GM18858 (cell line): ENCODE results near the gene G6PD.
A peak's percentile ranks its signal among the peaks of the same experiment; 100 is the strongest.
"Not testable (repeated sequence)": the region's sequence is repeated elsewhere in the genome, so short reads cannot be mapped to it uniquely, and the experiment has no call there.

Experiments
- ATAC-seq: cut with Tn5 transposase; IDR thresholded peaks from one replicate; pipeline ENCODE4 v1.9.1; 2021; ENCODE audit not compliant: unreplicated experiment

G6PD gene

DNA sequence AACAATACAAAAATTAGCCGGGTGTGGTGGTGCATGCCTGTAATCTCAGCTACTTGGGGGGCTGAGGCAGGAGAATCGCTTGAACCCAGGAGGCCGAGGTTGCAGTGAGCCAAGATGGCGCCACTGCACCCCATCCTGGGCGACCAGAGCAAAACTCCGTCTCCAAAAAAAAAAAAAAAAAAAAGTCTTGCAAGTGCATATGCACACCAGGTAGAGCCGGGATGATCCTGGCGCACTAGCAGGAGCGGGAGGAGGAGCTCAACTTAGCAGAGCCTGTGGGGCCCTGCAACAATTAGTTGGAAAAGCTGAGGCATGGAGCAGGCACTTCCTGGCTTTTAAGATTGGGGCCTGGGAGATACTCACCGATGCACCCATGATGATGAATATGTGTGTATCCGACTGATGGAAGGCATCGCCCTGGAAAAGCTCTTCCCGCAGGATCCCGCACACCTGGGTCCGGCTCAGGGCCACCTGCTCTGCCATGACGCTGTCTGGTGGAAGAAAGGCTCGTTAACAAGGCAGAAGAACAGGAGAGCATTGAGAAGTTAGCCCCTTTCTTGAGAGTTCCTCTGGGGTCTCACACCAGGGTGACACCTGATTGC is 872 bp downstream of the G6PD start:
- ATAC-seq = no peak

DNA sequence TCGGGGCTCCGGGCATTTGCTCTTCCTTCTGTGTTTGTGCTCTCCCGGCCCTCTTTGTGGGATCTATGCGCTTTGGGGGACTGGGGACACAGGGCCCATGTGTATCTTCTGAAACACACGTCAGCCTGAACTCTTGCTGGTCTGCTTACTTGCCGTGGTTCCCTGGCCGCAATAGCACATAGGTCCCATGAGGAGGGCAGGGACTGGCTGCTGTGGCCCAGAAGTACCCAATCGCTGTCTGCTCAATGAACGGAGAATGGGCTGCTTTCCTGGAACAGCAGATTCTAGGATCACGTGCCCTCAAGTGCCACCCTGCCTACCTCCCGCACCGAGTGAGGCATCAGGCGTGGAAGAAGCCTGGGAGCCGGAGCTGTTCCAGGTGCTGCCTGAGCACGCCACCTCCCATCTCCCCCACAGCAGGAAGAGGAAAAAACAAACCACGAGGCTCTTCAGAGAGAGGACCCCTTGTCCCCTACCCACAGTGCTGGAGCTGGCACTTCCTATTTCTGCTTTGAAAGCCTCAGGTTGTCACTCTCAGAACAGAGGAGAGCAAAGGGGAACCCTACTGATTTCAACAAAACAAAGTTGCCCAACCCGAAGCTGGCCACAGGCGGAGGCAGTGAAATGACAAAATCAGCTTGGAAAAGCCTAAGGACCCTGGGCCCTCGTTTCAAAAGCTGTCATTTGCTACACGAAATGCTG is 3.8 kb downstream of the G6PD start:
- ATAC-seq = no peak

GRCh38 chrX:154541896-154542722 is 4.5 kb downstream of the G6PD start:
- no peak for ATAC-seq

DNA sequence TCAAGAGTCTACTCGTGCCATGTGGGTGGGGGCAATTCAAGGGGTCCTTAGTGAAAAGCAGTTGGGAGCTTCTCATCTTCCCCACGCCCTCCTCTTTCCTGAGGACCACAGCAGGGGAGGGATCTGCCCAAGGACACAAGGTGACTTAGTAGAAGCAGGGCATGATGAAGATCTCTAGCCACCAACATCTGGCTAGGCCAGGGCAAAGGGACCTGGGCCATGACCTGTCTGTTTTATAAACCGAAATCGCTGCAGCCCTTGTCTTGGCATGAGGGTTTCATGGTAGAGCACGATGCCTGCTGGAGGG is 5.1 kb downstream of the G6PD start:
- no peak for ATAC-seq

GRCh38 chrX:154540897-154541535 is 5.6 kb downstream of the G6PD start:
- no peak for ATAC-seq

- ATAC-seq = not testable (repeated sequence)
Measured at GRCh38 chrX:154540365-154540764, 6.3 kb downstream of the G6PD start.

GRCh38 chrX:154539077-154539476 is 7.6 kb downstream of the G6PD start:
- ATAC-seq = no peak

DNA sequence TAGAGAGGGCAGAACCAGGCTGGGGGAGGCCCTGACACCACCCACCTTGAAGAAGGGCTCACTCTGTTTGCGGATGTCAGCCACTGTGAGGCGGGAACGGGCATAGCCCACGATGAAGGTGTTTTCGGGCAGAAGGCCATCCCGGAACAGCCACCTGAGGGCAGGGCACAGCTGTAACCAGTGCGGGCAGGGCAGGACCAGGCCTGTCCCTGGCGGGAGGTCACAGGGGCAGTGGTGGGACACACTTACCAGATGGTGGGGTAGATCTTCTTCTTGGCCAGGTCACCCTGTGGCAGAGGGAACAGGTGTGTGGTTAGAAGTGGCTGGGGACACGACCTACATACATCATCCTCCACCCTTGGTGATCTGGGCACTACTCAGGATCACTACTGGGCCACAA is 10.8 kb downstream of the G6PD start:
- no peak for ATAC-seq

- ATAC-seq = peak; percentile 93
Measured at GRCh38 chrX:154534526-154535322, 11.9 kb downstream of the G6PD start.

DNA sequence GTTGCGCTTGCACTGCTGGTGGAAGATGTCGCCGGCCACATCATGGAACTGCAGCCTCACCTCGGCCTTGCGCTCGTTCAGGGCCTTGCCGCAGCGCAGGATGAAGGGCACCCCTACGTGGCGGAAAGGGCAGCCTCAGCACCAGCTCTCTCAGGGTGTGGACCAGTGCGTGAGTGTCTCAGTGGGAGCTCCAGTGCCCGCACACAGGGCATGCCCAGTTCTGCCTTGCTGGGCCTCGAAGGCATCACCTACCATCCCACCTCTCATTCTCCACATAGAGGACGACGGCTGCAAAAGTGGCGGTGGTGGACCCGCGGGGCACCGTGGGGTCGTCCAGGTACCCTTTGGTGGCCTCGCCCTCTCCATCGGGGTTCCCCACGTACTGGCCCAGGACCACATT is 14.0 kb downstream of the G6PD start:
- no peak for ATAC-seq

- ATAC-seq = no peak
Measured at GRCh38 chrX:154531626-154532025, 15.0 kb downstream of the G6PD start.

DNA sequence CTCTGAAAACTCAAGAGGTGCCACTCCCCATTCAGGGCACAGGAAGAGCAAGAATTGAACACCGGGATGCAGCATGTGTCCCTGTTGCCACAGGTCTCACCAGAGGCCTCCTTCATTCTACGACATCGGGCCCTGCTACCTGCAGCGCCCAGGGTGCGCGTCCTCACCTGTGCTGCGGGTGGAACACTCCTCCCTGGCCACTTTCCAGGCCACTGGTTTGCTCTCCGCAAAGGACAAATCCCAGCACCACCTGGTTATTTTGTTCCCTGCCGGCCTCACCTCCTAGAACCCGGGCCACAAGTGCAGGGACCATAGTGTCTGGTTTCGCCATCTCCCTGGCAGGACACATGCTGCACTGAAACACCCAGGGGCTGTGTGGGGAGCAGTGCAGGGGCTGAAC is 16.4 kb downstream of the G6PD start:
- ATAC-seq = no peak

DNA sequence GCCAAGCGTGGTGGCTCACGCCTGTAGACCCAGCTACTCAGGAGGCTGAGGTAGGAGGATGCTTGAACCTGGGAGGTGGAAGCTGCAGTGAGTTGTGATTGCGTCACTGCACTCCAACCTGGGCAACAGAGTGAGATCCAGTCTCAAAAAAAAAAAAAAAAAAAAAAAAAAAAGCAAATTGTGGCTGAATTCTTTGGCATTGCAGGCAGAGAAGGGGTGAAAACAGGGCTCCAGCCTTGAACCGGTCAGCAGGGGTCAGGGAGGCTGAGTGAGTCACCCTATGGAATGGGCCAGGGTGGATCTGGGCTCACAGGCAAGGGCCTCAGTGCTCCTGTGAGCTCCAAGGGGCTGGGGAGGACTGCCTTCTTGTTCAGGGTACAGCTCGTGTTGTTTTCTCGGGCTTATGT is 17.4 kb downstream of the G6PD start:
- ATAC-seq = no peak

DNA sequence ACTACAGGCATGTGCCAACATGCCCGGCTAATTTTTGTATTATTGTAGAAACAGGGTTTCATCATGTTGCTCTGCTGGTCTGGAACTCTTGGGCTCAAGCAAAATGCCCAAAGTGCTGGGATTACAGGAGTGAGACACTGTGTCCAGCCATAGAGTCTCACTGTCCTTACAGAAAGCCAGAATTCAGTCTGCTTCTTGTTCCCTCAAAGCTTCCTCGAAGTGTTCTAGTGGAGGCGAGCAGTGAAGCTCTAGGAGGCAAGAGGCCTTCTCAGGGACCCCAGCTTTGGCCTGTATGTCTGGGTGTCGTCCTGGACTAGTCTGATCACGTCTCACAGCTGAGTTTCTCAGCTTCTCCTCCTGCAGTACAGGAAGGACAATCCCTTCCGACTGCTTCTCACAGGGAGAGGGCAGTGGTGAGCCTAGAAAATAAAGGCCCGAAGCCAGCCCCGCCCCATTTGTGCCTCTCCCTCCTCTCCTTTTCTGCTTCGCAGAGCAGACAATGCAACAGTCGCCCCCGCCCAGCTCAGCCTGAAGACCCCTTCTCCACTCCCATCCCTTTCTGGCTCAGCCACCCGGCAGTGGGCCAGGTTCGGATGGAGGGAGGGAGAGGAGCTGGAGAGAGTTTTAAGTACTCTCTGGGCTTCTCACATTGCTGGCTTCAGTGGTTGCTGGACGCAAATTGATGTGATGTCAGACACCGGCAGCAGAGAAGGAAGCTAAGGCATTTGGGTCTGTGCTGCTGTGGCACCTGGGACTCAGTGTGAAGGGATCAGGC is 19.6 kb downstream of the G6PD start:
- ATAC-seq = no peak

- ATAC-seq = no peak
Measured at GRCh38 chrX:154525606-154526490, 20.8 kb downstream of the G6PD start.

DNA sequence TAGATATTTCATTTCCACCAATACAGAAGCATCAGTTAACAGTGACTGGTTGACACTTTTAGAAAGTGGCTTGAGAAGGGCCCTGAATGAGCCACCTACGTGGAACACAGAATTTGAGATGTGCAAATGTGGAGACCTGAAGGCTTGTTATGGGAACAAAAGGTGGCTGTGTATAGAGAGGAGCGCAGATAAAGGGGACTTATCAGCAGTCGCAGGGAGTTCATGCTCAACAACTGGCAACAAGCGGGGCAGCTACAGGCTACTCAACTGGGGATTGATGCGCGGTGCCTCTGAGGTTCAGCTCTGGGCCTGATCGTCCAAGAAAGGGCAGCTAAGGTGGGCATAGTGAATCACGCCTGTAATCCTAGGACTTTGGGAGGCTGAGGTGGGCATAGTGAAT is 27.3 kb downstream of the G6PD start:
- no peak for ATAC-seq

DNA sequence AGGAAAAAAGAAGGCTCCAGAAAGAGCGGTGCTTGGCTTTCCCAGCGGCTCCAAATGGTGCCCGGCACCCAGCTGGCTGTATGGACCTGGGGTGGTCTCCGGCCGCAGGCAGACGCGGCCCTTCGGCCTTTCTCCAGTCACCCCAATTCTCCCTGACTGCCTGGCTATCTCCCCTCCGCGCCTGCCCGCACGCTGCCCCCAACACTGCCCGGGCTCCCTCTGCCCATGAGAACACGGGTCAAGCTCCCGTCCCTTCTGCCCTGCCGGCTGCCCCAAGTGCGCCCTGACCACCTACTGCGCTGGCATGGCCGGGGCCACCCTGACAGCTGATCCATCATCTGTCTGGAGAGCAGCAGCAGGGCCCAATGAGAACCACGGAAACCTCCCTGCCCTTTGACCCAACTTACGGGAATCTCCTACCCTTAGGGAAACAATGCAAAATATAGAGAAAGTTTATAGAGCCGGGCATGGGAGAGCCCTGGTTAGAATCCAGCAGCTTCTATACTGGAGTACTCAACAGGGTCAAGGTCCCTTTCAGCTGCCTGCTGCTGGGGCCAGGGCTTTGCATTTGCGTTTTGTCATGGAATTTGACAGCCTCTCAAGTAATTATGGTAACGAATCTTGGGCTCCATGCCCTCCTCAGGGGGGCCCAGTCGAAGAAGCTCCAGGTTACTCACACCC is 29.4 kb downstream of the G6PD start:
- no peak for ATAC-seq

DNA sequence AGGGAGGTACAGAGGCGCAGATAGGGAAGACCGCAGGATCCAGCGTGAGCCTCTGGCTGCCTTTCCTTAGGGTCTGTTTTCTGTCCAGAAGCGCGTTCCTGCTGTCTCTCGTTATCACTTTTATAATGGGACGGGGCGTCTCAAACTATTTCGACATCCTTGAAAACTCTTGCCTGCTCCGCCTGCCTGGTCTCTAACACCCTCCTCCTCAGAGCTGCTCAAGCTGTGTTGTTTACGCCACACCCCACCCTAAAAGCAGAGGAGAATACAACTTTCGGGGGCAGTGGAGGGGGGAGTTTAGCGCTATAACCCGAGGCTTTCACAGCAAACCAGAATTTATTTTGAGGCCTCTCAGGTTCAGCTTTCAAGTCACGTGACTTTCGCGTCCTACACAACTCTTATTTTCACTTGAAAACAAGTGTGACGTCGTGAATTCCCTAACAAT is 30.0 kb downstream of the G6PD start:
- ATAC-seq = no peak
